NCI-H1048 (cell line): ENCODE results near the gene EFHD2.
"Not testable (repeated sequence)": the region's sequence is repeated elsewhere in the genome, so short reads cannot be mapped to it uniquely, and the experiment has no call there.

Source experiments
- DNase-seq: peaks from one replicate; lab custom pipeline; 2025; lab: John Stamatoyannopoulos, UW

The EFHD2 gene

GRCh38 chr1:15388201-15388880 lies 21.3 kb upstream of the EFHD2 start:
- DNase-seq: no peak

GRCh38 chr1:15389828-15390227 lies 19.9 kb upstream of the EFHD2 start:
- DNase-seq: not testable (repeated sequence)

DNA sequence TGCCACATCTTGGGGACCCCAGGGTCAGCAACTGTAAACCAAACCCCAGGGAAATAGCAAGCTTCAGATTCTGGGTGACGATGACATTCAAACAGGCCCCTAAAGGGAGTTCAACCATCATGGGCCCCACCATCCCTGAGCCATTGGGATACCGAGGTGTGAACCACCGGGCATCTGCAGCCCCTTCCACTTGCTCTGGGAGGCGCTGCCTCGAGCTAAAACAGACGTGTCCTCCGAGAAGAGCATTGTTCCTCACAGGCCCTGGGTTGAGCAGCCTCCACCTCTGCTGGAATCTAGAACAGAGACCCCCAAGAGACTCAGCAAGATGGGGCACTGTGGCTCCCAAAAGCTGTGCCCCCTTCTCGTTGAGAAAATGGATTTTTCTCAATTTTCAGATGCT lies 19.0 kb upstream of the EFHD2 start:
- DNase-seq: no peak

DNA sequence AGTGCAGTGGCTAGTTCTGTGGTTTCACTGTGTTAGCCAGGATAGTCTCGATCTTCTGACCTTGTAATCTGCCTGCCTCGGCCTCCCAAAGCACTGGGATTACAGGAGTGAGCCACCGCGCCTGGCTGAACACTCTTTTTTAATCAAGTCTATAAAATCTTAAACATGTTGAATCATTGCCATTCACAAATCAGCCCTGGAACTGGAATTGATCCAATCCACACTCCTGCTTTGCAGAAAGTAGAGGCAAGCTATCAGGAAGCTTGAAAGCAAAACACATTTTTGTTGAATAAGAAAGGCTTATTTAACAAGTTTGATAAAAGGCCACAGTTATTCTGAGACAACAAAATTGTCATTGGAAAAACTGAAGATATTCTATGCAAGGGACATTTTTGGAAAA lies 18.3 kb upstream of the EFHD2 start:
- DNase-seq: no peak

- no peak for DNase-seq
These were observed 16.0 kb upstream of the EFHD2 start for GRCh38 chr1:15393475-15394257.

DNA sequence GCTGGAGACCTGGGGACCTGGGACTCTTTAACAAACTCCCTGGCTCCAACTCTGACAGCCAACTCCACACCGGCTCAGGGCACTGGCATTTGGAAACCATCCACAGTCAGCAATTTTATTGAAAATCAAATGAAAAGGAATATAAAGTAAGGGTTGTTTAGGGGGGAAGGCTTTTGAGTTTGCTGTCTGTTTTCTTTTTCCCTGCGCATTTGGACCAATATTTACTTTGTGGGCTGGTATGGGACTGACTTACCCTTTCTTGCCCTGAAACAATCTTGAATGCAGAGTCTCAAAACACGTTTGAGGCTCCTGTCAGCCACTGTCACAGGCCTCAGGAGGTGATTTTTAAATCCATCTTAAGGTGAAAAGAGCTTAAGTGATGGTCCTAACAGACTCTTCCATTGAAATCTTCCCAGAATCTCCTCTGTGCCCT lies 15.4 kb upstream of the EFHD2 start:
- DNase-seq: no peak

- DNase-seq: no peak
These were observed 12.5 kb upstream of the EFHD2 start for GRCh38 chr1:15397236-15397635.

DNA sequence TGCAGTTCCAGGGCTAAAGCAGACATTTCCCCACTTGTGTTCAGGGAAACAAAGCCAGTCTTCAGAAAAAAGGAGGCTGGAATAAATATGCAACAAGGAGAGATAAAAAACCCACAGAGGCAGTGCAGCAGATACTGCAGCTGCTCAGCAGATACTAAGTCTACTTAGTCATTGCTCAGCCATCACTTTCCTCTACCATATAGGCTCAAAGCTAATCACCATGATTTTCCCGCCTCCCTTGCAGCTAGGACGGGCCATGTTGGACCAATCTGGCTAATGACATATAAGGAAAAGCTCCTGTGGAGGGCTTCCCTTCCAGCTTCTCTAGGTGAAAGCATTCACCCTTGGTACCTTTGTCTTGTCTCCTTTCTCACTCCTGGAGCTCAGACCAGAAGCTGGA lies 10.0 kb upstream of the EFHD2 start:
- DNase-seq: no peak

DNA sequence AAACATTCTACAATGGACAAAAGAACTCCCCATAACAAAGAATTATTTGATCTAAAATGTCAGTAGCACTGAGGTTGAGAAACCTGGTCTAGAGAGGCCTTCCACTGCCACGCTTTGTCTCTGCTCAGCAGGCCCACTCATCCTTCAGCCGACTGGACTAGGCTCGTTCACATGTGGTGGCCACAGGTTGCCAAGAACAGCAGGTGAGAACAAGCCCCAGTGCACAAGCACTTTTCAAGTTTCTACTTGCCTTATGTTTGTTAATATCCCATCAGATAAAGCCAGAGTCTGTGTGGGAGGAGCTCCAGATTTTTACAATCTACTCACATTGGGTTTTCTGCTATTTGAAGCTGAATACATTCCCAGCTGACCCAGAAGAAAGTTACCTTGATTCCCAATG lies 9.1 kb upstream of the EFHD2 start:
- no peak for DNase-seq

- DNase-seq: no peak
These were observed 8.2 kb upstream of the EFHD2 start for GRCh38 chr1:15401391-15402055.

- no peak for DNase-seq
These were observed 6.8 kb upstream of the EFHD2 start for GRCh38 chr1:15402809-15403450.

DNA sequence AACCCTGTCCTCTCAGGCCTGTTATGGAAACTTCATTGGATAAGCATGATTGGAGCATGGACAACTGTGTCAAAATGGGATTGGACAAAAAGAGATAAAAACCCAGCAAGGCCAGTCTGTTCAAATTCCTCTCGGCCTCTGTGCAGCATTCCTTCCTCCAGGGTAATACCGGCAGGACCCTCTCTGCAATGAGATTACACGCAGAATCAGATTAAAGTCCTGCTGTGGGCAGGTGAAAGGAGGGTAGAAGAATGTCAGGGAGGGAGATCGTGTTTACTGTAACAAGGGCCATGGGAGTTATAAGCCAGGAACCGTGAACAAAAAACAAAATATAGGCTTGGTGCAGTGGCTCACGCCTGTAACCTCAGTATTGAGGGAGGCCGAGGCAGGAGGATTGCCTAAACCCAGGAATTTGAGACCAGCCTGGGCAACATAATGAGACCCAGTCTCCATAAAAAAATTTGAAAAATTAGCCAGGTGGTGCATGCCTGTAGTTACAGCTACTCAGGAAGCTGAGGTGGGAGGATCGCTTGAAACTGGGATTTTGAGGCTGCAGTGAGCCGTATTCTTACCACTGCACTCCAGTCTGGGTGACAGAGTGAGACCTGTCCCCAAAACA lies 5.6 kb upstream of the EFHD2 start:
- no peak for DNase-seq

DNA sequence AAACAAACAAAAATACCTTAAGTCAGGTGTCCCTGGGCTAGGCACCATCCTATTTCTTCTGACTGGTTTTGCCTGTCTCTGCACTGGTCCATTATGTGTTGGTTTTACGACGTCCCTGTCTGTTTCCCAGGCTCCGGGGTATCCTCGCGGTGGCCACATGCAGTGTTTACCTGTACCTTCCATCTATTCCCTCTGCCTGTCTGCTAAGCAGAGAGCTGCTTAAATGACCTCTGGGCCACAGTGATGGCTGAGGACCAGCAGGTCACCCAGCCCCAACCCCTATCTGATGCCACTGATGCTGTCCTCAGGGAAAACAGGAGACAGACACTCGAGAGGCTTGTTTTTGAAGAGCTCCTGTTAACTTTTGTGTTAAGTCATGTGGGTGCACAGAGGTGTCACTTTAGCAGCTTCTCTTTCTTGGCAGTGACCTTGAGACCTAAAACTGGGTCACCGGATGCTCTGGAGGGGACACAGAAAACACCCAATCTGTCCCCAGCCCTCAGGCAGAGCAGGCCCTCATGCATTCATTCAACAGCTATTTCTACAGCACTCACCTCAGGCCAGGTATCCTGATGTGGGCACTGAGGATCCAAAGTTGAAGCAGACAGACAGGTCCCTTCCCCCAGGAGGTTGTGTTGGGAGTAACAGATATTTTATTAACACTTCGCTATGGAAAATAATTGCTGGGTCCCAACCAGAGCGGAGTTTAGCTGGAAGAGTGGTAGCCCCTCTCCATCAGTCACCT lies 4.4 kb upstream of the EFHD2 start:
- DNase-seq: no peak

- DNase-seq: no peak
These were observed 2.8 kb upstream of the EFHD2 start for GRCh38 chr1:15406614-15407559.

GRCh38 chr1:15407580-15407979 lies 2.1 kb upstream of the EFHD2 start:
- DNase-seq: no peak

DNA sequence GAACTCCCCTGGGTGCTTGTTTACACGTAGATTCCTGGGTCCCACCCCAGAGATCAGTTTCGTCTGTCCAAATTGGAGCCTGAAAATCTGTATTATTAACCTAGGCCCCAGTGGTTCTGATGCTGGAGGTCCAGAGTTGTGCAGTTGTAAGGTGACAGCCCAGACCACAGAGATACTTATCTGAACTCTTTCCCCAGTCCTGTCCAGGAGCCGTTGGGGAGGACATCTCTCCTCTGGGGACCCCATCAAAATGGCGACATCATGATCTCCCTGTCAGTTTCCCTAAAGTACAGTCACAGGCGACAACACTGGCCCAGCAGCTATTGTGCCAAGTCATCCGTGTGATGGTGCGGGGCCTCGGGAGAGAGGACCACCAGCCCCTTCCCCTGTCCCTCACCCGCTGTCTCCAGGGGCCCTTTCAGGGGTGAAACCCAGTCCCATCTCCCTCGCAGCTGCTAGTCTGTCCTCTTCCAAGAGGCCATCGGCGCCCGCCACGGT lies 749 bp upstream of the EFHD2 start:
- no peak for DNase-seq

- DNase-seq: no peak
These were observed 665 bp downstream of the EFHD2 start for GRCh38 chr1:15410223-15410883.

DNA sequence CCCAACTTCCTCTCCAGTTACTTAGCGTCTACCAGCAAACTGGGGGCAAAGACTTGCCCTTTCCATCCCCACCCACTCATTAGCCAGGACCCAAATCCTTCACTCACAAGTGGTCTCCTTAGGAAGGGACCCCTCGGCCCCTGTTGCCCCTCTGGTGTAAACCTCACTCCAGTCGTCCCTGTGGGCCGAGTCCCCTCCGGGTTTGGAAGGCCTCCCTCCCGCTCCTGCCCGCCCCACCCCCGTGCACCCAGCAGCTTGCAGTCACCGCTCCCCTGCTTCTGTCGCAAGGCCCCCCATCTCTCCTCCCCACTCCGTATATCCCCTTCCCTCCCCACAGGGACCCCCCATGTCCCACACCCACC lies 1.2 kb downstream of the EFHD2 start:
- DNase-seq: no peak

- DNase-seq: no peak
These were observed 2.0 kb downstream of the EFHD2 start for GRCh38 chr1:15411593-15412137.
